Ecto neural progenitor cell (in vitro differentiated cells): ENCODE measurements around the gene SYK.

Experiments
- DNase-seq: peaks from one replicate; pipeline ENCODE4 v3.0.0-alpha.2; 2018; ENCODE audit warnings: low spot score

Gene SYK

GRCh38 chr9:90946982-90947381 lies 145.4 kb downstream of the SYK start:
- DNase-seq = no peak
